CD4-positive, alpha-beta memory T cell (primary cell): ENCODE measurements around the gene ITIH4. TPM values are rescaled to one million over a fixed set of nuclear protein-coding genes. Genes with fewer than 3 reads are reported as not detected.
A peak's percentile ranks its signal among the peaks of the same experiment; 100 is the strongest.

Source experiments
- CTCF ChIA-PET: fragments of 350-600 bp; sonication (Branson Sonifier 250); formaldehyde crosslinking; loops from one replicate; lab custom pipeline; 2021; ENCODE audit warnings: inconsistent platforms; ENCODE audit not compliant: partially characterized antibody; lab: Charles Lee
- POLR2A ChIA-PET: fragments of 350-600 bp; sonication (Branson Sonifier 250); formaldehyde crosslinking; loops from one replicate; lab custom pipeline; 2021; ENCODE audit not compliant: partially characterized antibody; lab: Charles Lee
- DNase-seq, 5 donors: peaks; one replicate each; pipeline versions ENCODE4 v3.0.0 to v3.0.0-alpha.2; 2020 to 2022; ENCODE audit warnings: mixed read lengths in 1 of 5
- H3K27ac ChIP-seq: one replicate; pipeline ENCODE4 v1.7.0; 2013; ENCODE audit warnings: low read depth, low read length
- H3K27me3 ChIP-seq: 2 replicates; pipeline ENCODE4 v1.7.0; 2013; ENCODE audit warnings: mild to moderate bottlenecking, low read length, moderate library complexity; ENCODE audit not compliant: insufficient read depth
- H3K36me3 ChIP-seq: 2 replicates; pipeline ENCODE4 v1.7.0; 2013; ENCODE audit warnings: mild to moderate bottlenecking, low read length, moderate library complexity; ENCODE audit not compliant: insufficient read depth
- H3K4me1 ChIP-seq: 2 replicates; pipeline ENCODE4 v1.7.0; 2013; ENCODE audit warnings: mild to moderate bottlenecking, low read length, moderate library complexity; ENCODE audit not compliant: insufficient read depth
- H3K4me3 ChIP-seq, 2 donors: one replicate each; pipeline ENCODE4 v1.7.0; 2013; ENCODE audit warnings: low read length in 2 of 2, mild to moderate bottlenecking in 1 of 2
- H3K9me3 ChIP-seq, 2 donors: one replicate each; pipeline ENCODE4 v1.7.0; 2013; ENCODE audit warnings: low read length in 2 of 2, control low read depth in 1 of 2; ENCODE audit not compliant: control insufficient read depth in 1 of 2
- H3K27ac Mint-ChIP-seq, 7 donors: one replicate each; pipeline ENCODE4 v1.8.0; 2020 to 2021; ENCODE audit warnings: mixed read lengths in 7 of 7, mild to moderate bottlenecking in 6 of 7, inconsistent platforms in 3 of 7, moderate library complexity in 3 of 7
- H3K27me3 Mint-ChIP-seq, 2 donors: one replicate each; pipeline ENCODE4 v1.8.0; 2020 to 2021; ENCODE audit warnings: mixed read lengths in 2 of 2
- H3K36me3 Mint-ChIP-seq, 2 donors: one replicate each; pipeline ENCODE4 v1.8.0; 2020 to 2021; ENCODE audit warnings: mixed read lengths in 2 of 2, inconsistent platforms in 1 of 2, mild to moderate bottlenecking in 1 of 2
- H3K4me1 Mint-ChIP-seq, 4 donors: one replicate each; pipeline ENCODE4 v1.8.0; 2020 to 2021; ENCODE audit warnings: mixed read lengths in 4 of 4, mild to moderate bottlenecking in 1 of 4
- H3K4me3 Mint-ChIP-seq, 8 donors: one replicate each; pipeline ENCODE4 v1.8.0; 2020 to 2021; ENCODE audit warnings: mixed read lengths in 8 of 8, mild to moderate bottlenecking in 7 of 8, moderate library complexity in 6 of 8, inconsistent platforms in 3 of 8
- H3K9me3 Mint-ChIP-seq, 8 donors: one replicate each; pipeline ENCODE4 v1.8.0; 2020 to 2021; ENCODE audit warnings: mixed read lengths in 8 of 8, mild to moderate bottlenecking in 5 of 8, inconsistent platforms in 3 of 8, moderate library complexity in 1 of 8
- intact Hi-C: fragments of 100-400 bp; cut with micrococcal nuclease; formaldehyde crosslinking; loops from one replicate; pipeline ENCODE4 v1.15.1; 2023
- polyA plus RNA-seq, 2 donors: library from polyadenylated mRNA; unstranded; fragments of 300-500 nt; fragmentation: Illumina TruSeq; gene quantifications; one replicate each; pipeline ENCODE4 v1.2.3, GENCODE V29; 2021
- total RNA-seq, 2 experiments: library from RNA; stranded (reverse); gene quantifications; one replicate each; pipeline ENCODE4 v1.2.3, GENCODE V29; 2021

Gene ITIH4
- total and polyA plus RNA-seq, 4 experiments from 2014 or later, result 0.07 to 50.7 (median 26.1) TPM

DNA sequence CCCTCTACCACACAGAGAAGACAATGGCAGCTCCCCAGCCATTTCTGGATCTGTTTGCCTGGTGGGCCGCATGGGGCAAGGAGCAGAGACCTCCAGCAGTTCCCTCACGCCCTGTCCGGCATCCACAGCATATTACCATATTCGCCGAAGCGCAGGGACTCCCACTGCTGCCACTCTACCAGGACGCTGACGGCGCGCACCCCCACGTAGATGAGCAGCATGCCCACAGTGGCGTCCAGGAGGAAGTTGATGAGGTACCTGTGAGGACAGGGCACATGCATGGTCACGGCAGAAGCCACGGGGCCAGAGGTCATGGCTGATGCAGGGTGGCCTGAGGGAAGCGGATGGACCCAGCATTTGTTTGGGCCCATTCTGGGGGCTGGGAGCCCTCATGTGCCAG lies 19.2 kb upstream of the ITIH4 start:
- Mint-ChIP-seq H3K4me3 (no peak overlapping the region), H3K9me3 (no peaks in the 10 kb centered on the region), H3K4me1 (no peaks in the 10 kb centered on the region), H3K36me3 (peaks cover 28 to 51% of the 10 kb centered on the region in 2 donors), H3K27ac (no peak overlapping the region), H3K27me3 (no peaks in the 10 kb centered on the region)
- H3K4me3 ChIP-seq, result no peak overlapping the region
- H3K27ac ChIP-seq, result no peak overlapping the region
- intact Hi-C loops, result loop anchor here (5.0 kb wide), 1 partner anchor 43 kb away; no protein-coding TSS in a partner anchor
- H3K4me1 ChIP-seq, result no peaks in the 10 kb centered on the region
- peaks cover 41% of the 10 kb centered on the region for H3K36me3 ChIP-seq
- DNase-seq, result no peak
- H3K9me3 ChIP-seq, result no peaks in the 10 kb centered on the region
- ChIA-PET CTCF (interaction anchor here (1.2 to 2.0 kb wide), 2 partner anchors 13 to 85 kb away, joined by 3 to 5 read pairs; no protein-coding TSS in a partner anchor), POLR2A (no interaction called here)
- H3K27me3 ChIP-seq, result no peaks in the 10 kb centered on the region

GRCh38 chr3:52848617-52849016 lies 18.1 kb upstream of the ITIH4 start:
- H3K9me3 Mint-ChIP-seq, result no peaks in the 10 kb centered on the region
- no peaks in the 10 kb centered on the region for H3K4me1 ChIP-seq
- H3K4me3 ChIP-seq, result no peak overlapping the region
- peaks cover 43% of the 10 kb centered on the region for H3K36me3 ChIP-seq
- no peak for DNase-seq
- intact Hi-C loops, result loop anchor here (5.0 kb wide), 1 partner anchor 44 kb away; no protein-coding TSS in a partner anchor
- peaks cover 32 to 54% of the 10 kb centered on the region in 2 donors for H3K36me3 Mint-ChIP-seq
- H3K27ac Mint-ChIP-seq, result no peak overlapping the region
- peaks cover 0 to 1% (median 0%) of the 10 kb centered on the region in 4 donors for H3K4me1 Mint-ChIP-seq
- H3K27ac ChIP-seq, result no peak overlapping the region
- CTCF ChIA-PET, result interaction anchor here (0.7 to 1.5 kb wide), 3 partner anchors 10 to 45 kb away, joined by 3 to 5 read pairs (median 3); partner anchors contain the start of gene MUSTN1
- no peaks in the 10 kb centered on the region for H3K27me3 ChIP-seq
- H3K27me3 Mint-ChIP-seq, result no peaks in the 10 kb centered on the region
- POLR2A ChIA-PET, result no interaction called here
- no peaks in the 10 kb centered on the region for H3K9me3 ChIP-seq
- H3K4me3 Mint-ChIP-seq, result no peak overlapping the region

DNA sequence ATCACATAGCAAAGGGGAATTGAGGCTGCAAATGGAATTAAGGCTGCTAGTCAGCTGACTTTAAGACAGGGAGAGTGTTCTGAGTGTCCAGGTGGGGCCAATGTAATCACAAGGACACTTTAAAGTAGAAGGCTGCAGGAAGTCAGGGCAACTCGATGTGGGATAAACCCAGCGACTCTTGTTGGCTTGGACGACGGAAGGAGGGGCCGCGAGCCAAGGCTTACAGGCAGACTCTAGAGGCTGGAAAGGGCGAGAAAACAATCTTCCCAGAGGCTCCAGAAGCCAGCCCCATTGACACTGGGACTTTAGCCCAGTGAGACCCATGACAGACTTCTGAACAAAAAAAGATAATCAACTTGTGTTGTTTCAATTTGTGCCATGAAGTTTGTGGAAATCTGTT lies 17.3 kb upstream of the ITIH4 start:
- H3K4me1 ChIP-seq, result no peaks in the 10 kb centered on the region
- DNase-seq, result no peak
- peaks cover 0 to 1% (median 0%) of the 10 kb centered on the region in 4 donors for H3K4me1 Mint-ChIP-seq
- no peaks in the 10 kb centered on the region for H3K27me3 Mint-ChIP-seq
- no peaks in the 10 kb centered on the region for H3K9me3 Mint-ChIP-seq
- no peak overlapping the region for H3K27ac Mint-ChIP-seq
- H3K4me3 Mint-ChIP-seq, result no peak overlapping the region
- ChIA-PET POLR2A (no interaction called here), CTCF (interaction anchor here (1.1 to 1.5 kb wide), 3 partner anchors 9 to 110 kb away, joined by 3 to 5 read pairs (median 3); partner anchors contain the start of gene MUSTN1)
- no peaks in the 10 kb centered on the region for H3K9me3 ChIP-seq
- intact Hi-C loops, result loop anchor here (5.0 kb wide), 1 partner anchor 45 kb away; no protein-coding TSS in a partner anchor
- no peaks in the 10 kb centered on the region for H3K27me3 ChIP-seq
- H3K36me3 Mint-ChIP-seq, result peaks cover 34 to 52% of the 10 kb centered on the region in 2 donors
- no peak overlapping the region for H3K27ac ChIP-seq
- H3K36me3 ChIP-seq, result peaks cover 52% of the 10 kb centered on the region
- H3K4me3 ChIP-seq, result no peak overlapping the region

DNA sequence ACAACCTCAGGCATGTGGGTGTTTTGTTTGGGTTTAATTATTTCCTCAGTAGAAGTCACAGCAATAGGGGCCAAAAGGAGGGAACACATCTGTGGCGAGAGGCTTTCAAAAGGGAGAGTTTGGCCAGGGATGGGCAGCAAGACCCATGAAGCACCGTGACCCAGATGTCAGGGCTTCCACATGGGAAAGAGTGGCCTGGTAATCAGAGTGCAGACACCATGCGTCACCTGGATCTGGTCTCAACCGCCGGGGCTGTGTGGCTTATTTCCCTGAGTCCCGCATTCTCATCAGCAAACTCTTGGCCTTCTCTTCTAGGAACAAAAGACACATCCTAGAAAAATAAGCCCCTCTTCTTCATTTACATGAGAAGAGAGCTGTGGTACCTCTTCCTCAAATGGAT lies 16.8 kb upstream of the ITIH4 start:
- Histone ChIP-seq H3K9me3 (no peaks in the 10 kb centered on the region), H3K27me3 (no peaks in the 10 kb centered on the region), H3K27ac (no peak overlapping the region), H3K4me3 (no peak overlapping the region), H3K4me1 (no peaks in the 10 kb centered on the region), H3K36me3 (peaks cover 51% of the 10 kb centered on the region)
- H3K9me3 Mint-ChIP-seq, result no peaks in the 10 kb centered on the region
- peaks cover 0 to 1% (median 0%) of the 10 kb centered on the region in 4 donors for H3K4me1 Mint-ChIP-seq
- POLR2A ChIA-PET, result no interaction called here
- peak overlapping the region in 1 of 7 donors; percentile 29 for H3K27ac Mint-ChIP-seq
- H3K36me3 Mint-ChIP-seq, result peaks cover 33 to 53% of the 10 kb centered on the region in 2 donors
- CTCF ChIA-PET, result interaction anchor here (1.1 kb wide), 1 partner anchor 109 kb away, joined by 3 read pairs; no protein-coding TSS in a partner anchor
- DNase-seq, result no peak
- intact Hi-C loops, result loop anchor here (5.0 kb wide), 1 partner anchor 45 kb away; no protein-coding TSS in a partner anchor
- H3K4me3 Mint-ChIP-seq, result no peak overlapping the region
- H3K27me3 Mint-ChIP-seq, result no peaks in the 10 kb centered on the region

GRCh38 chr3:52846432-52846965 lies 16.0 kb upstream of the ITIH4 start:
- H3K27ac ChIP-seq, result no peak overlapping the region
- no peak overlapping the region for H3K4me3 ChIP-seq
- intact Hi-C loops, result loop anchor here (5.0 kb wide), 1 partner anchor 46 kb away; no protein-coding TSS in a partner anchor
- H3K9me3 ChIP-seq, result no peaks in the 10 kb centered on the region
- DNase-seq, result no peak
- Mint-ChIP-seq H3K4me3 (no peak overlapping the region), H3K27ac (no peak overlapping the region), H3K9me3 (no peaks in the 10 kb centered on the region), H3K36me3 (peaks cover 33 to 53% of the 10 kb centered on the region in 2 donors), H3K4me1 (peaks cover 0 to 4% (median under 1%) of the 10 kb centered on the region in 4 donors), H3K27me3 (no peaks in the 10 kb centered on the region)
- CTCF ChIA-PET, result interaction anchor here (1.2 to 2.5 kb wide), 2 partner anchors 47 to 89 kb away, joined by 4 to 16 read pairs; no protein-coding TSS in a partner anchor
- no peaks in the 10 kb centered on the region for H3K4me1 ChIP-seq
- H3K27me3 ChIP-seq, result no peaks in the 10 kb centered on the region
- peaks cover 49% of the 10 kb centered on the region for H3K36me3 ChIP-seq
- POLR2A ChIA-PET, result no interaction called here

DNA sequence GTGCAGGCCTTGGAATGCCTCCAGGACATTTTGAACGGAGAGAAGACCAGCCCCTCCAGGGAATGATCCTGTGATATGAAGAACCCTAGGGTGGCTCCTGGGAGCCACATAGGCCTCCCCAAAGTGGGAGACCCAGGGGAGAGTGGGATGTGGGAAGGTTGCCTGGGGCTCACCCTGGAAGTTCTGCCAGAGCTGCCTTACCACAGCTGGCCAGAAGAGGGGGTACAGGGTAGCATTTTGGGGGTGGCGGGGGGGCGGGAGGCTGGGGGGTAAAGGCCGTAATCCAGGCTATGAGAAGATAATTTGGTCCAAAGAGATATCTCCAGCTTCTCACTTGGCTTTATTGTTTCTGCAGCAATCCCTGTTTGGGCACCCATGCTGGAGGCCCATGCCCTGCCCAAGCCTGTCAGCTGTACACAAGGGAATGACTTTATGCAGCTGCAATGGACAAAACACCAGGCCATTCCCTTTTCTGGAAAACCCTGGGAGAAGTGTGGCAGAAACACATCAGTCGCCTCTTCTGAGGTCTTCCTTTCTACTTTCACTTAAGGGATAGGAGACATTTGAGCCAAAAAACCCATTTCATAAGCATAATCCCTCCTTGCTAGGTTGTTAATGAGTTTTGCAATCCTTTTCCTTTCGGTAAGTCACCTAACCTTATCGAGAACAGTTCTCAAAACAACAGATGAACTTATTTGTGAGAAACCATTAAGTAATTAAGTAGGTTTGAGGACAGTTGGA lies 15.4 kb upstream of the ITIH4 start:
- H3K9me3 ChIP-seq, result no peaks in the 10 kb centered on the region
- peaks cover 50% of the 10 kb centered on the region for H3K36me3 ChIP-seq

More for the DNA sequence above, 15.4 kb upstream of the ITIH4 start:
- DNase-seq, result peak in 2 of 5 donors; percentile 9 to 12
- ChIA-PET CTCF (interaction anchor here (0.8 to 2.5 kb wide), 4 partner anchors 11 to 89 kb away, joined by 3 to 16 read pairs (median 4); partner anchors contain the start of gene MUSTN1), POLR2A (no interaction called here)
- H3K27me3 Mint-ChIP-seq, result no peaks in the 10 kb centered on the region
- intact Hi-C loops, result loop anchor here (1.0 to 5.0 kb wide), 2 partner anchors 46 to 226 kb away; no protein-coding TSS in a partner anchor
- no peaks in the 10 kb centered on the region for H3K27me3 ChIP-seq
- no peaks in the 10 kb centered on the region for H3K4me1 ChIP-seq
- no peak overlapping the region for H3K4me3 Mint-ChIP-seq
- H3K27ac ChIP-seq, result no peak overlapping the region
- H3K4me1 Mint-ChIP-seq, result peaks cover 0 to 5% (median under 1%) of the 10 kb centered on the region in 4 donors
- H3K4me3 ChIP-seq, result no peak overlapping the region
- peaks cover 39 to 53% of the 10 kb centered on the region in 2 donors for H3K36me3 Mint-ChIP-seq
- H3K9me3 Mint-ChIP-seq, result no peaks in the 10 kb centered on the region
- H3K27ac Mint-ChIP-seq, result peak overlapping the region in 1 of 7 donors; percentile 77
